HG03095 (cell line): ENCODE measurements around the gene MCU.
"Not testable (repeated sequence)": the region's sequence is repeated elsewhere in the genome, so short reads cannot be mapped to it uniquely, and the experiment has no call there.

Experiments
- ATAC-seq: cut with Tn5 transposase; IDR thresholded peaks from one replicate; pipeline ENCODE4 v1.9.1; 2021; ENCODE audit warnings: moderate library complexity; ENCODE audit not compliant: unreplicated experiment

MCU gene

GRCh38 chr10:72691863-72692743 is at the start of gene MCU:
Gene MCU (plus strand): TSS chr10:72692143. CDS start chr10:72692152, 9 bp downstream.
- peak; percentile 84 for ATAC-seq

- ATAC-seq, result no peak
These were observed 49.6 kb upstream of the MCU start for GRCh38 chr10:72642318-72642717.

GRCh38 chr10:72645263-72645858 is 46.6 kb upstream of the MCU start:
- ATAC-seq, result no peak

GRCh38 chr10:72646971-72647370 is 45.0 kb upstream of the MCU start:
- not testable (repeated sequence) for ATAC-seq

- ATAC-seq, result no peak
These were observed 43.6 kb upstream of the MCU start for GRCh38 chr10:72648301-72648700.

- no peak for ATAC-seq
These were observed 42.7 kb upstream of the MCU start for GRCh38 chr10:72649291-72649690.

GRCh38 chr10:72653383-72654096 is 38.4 kb upstream of the MCU start:
- ATAC-seq, result no peak

GRCh38 chr10:72654720-72655119 is 37.2 kb upstream of the MCU start:
- ATAC-seq, result no peak

GRCh38 chr10:72658696-72659400 is 33.1 kb upstream of the MCU start:
- ATAC-seq, result no peak

- no peak for ATAC-seq
These were observed 32.2 kb upstream of the MCU start for GRCh38 chr10:72659694-72660093.

GRCh38 chr10:72660220-72660619 is 31.7 kb upstream of the MCU start:
- no peak for ATAC-seq

- no peak for ATAC-seq
These were observed 30.5 kb upstream of the MCU start for GRCh38 chr10:72661431-72661830.

GRCh38 chr10:72663971-72664370 is 28.0 kb upstream of the MCU start:
- no peak for ATAC-seq

- no peak for ATAC-seq
These were observed 26.0 kb upstream of the MCU start for GRCh38 chr10:72665925-72666324.

GRCh38 chr10:72667207-72667864 is 24.6 kb upstream of the MCU start:
- ATAC-seq, result no peak

- no peak for ATAC-seq
These were observed 18.7 kb upstream of the MCU start for GRCh38 chr10:72673280-72673679.

- ATAC-seq, result not testable (repeated sequence)
These were observed 17.8 kb upstream of the MCU start for GRCh38 chr10:72674174-72674573.

GRCh38 chr10:72679838-72680241 is 12.1 kb upstream of the MCU start:
- ATAC-seq, result no peak

- ATAC-seq, result no peak
These were observed 9.3 kb upstream of the MCU start for GRCh38 chr10:72682638-72683037.

- no peak for ATAC-seq
These were observed 6.5 kb upstream of the MCU start for GRCh38 chr10:72685264-72685921.
